A673 (cell line): ENCODE data around the gene PEX5L.

Experiments
- CTCF ChIP-seq: fragments of 300-800, 200-600 bp; sonication (generic); conservative IDR thresholded peaks from 2 replicates; pipeline ENCODE4 v1.5.1; 2017; ENCODE audit warnings: low read depth, mild to moderate bottlenecking, antibody characterized with exemption, low read length, moderate library complexity, mixed read lengths
- EZH2 ChIP-seq: fragments of 200-600 bp; sonication (generic); IDR thresholded peaks from 2 replicates; pipeline ENCODE4 v1.6.1; 2017; ENCODE audit warnings: borderline replicate concordance, low read depth, mild to moderate bottlenecking, mixed read lengths, antibody characterized with exemption, low read length; ENCODE audit not compliant: poor library complexity, severe bottlenecking

- TF ChIP-seq CTCF (no peak), EZH2 (no peak)
Measured at GRCh38 chr3:179973931-179974361, 62.8 kb downstream of the PEX5L start.
